HG03558 (cell line): ENCODE data around the gene ATG2A.

ENCODE experiments used
- ATAC-seq: cut with Tn5 transposase; IDR thresholded peaks from one replicate; pipeline ENCODE4 v1.9.1; 2021; ENCODE audit warnings: moderate number of reproducible peaks; ENCODE audit not compliant: unreplicated experiment; ENCODE audit errors: extremely low read depth

The ATG2A gene

DNA sequence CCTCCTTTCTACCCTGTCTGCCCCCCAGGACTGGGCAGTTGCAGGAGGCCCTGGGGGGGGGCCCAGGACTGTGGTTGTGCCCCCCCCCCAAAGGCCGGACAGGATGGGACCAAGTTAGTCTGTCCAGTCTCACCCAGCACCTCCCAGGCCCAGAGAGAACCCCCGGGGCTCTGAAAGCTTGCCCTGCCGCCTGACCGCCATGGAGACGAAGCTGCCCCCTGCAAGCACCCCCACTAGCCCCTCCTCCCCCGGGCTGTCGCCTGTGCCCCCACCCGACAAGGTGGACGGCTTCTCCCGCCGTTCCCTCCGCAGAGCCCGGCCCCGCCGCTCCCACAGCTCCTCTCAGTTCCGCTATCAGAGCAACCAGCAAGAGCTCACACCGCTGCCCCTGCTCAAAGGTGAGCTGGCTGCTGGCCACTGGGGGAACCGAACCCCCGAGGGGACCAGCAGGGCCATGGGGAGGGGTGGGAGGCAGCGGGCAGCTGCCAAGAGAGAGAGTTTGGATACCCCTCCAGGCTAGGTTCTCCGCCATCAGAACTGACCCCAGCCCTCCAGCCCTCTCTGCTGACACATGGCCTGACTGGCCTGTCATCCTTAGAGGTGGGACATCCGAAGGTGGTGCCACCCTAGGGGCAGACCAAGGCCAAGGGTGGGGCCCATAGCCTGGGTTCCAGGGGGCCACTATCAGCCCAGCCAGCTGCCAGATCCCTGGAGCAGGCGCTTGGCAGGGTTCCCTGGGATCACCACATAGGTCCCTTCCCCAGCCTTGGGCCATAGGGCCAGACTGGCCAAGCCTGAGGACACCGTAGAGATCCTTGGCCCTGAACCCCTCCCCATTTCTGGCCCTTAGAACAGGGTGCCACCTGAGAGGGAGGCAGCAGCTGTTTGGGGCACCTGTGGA lies 8.8 kb upstream of the ATG2A start:
- no peak for ATAC-seq

GRCh38 chr11:64924910-64925284 lies 7.9 kb upstream of the ATG2A start:
- no peak for ATAC-seq

- peak; percentile 58 for ATAC-seq
Observed at GRCh38 chr11:64923944-64924909, 7.2 kb upstream of the ATG2A start, which contains the start of gene PPP2R5B. Gene PPP2R5B (plus strand): TSS chr11:64924689. CDS start chr11:64925735, 1,046 bp downstream.

- ATAC-seq: no peak
Observed at GRCh38 chr11:64923151-64923661, 6.2 kb upstream of the ATG2A start.

- ATAC-seq: no peak
Observed at GRCh38 chr11:64921384-64921783, 4.4 kb upstream of the ATG2A start.

GRCh38 chr11:64920124-64920523 lies 3.1 kb upstream of the ATG2A start:
- no peak for ATAC-seq

- ATAC-seq: no peak
Observed at GRCh38 chr11:64919627-64920026, 2.6 kb upstream of the ATG2A start.

- no peak for ATAC-seq
Observed at GRCh38 chr11:64918017-64918416, 1.0 kb upstream of the ATG2A start.

- ATAC-seq: no peak
Observed at GRCh38 chr11:64917663-64917995, 620 bp upstream of the ATG2A start.

DNA sequence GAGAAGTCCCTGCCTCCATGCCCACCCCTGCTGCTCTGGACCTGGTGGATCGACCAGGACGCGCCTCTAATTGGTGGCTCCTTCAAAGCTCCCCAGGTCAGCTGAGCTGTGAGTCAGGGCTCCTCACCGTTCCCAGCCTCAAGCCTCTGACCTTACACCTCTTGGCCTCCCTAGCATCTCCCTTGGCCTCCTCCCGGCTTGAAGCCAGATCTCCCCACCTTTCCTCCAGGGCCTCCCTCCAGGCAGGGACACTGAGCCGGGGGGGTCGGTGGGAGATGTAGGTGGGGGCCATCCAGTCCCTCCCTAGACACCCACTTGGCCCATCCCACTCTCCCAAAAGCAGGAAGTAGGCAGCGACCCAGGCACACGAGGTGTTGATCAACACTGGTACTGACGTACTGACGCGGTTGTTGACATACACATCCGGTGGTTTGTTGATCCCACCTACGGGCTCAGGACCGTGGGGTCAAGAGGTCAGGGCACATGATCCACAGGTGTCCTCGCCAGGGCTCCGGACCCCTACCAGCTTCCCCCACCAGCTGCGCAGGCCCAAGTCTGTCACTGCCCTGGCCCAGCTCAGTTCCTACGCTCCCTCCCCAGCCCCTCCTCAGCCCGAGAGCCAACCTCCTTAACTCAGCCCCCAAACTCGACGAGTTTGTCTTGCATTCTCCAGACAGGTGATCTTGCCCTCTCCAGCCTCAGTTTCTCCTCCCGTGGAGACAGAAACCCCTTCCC lies 802 bp downstream of the ATG2A start:
- ATAC-seq: no peak

DNA sequence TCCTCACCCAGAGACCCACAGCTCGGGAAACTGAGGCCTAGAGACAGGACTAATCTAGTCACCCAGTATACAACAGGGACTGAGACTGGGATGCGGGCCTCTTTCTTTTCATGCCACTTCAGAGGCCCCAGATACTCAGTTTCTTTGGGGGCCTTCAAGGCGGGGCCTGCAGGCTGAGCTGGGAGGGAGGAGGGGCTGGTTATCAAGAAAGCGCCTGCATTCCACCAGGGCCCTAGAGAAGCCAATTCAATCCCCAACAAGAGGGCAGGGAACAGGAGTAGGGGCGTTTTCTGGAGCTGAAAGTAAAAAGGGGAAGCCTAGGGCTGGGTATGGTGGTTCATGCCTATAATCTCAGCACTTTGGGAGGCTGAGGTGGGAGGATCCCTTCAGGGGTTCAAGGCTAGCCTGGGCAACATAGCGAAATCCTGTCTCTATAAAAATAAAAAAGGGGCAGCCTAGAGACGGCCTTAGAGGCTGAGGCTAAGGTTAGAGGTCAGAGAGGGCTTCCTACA lies 1.6 kb downstream of the ATG2A start:
- ATAC-seq: no peak

DNA sequence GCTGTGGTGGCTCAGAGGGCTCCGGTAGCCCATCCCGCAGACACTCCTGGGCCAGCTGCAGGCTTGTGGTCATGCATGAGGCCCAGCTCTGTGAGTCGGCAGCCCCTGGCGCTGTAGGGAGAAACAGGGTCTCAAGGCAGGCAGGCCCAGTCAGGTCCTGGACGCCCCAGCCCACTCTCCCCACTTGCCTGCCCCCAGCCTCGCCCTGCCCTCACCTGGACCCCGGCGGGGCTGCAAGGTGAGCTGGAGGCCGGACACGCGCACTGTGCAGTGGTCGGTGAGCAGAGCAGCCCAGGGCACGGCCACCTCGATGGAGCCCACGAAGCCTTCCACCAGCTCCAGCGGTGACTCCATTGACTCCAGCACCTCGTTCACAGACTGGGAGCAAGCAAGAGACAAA lies 2.9 kb downstream of the ATG2A start:
- ATAC-seq: no peak

DNA sequence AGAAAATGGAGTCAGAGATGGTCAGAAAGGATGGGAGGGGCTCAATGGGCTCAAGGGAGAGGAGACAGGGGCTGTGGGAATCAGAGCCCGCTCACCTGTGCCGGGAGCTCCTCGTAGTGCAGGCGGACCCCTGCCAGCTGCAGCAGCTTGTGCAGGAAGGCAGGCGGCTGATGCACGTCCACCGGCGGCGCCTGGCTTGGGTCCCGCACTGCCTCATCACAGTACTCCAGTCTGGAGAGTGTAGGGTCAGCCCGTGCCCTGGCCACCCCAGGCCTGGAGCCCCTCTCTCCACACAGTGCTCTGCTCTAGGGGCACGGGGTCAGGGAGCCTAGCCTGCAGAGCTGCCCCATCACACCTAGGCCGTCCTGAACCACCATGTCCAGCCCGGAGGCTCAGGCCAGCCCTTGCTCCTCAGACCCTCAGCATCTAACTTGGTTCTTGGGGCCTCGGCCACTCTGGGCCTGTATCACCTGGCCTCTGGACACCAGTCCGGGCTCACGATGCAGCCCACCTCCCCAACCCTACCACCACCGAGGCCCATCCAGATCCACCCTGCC lies 3.8 kb downstream of the ATG2A start:
- no peak for ATAC-seq

- no peak for ATAC-seq
Observed at GRCh38 chr11:64911689-64912088, 5.3 kb downstream of the ATG2A start.

GRCh38 chr11:64911142-64911541 lies 5.9 kb downstream of the ATG2A start:
- no peak for ATAC-seq

- ATAC-seq: no peak
Observed at GRCh38 chr11:64910451-64911093, 6.4 kb downstream of the ATG2A start.

- ATAC-seq: no peak
Observed at GRCh38 chr11:64909653-64910343, 7.2 kb downstream of the ATG2A start.

DNA sequence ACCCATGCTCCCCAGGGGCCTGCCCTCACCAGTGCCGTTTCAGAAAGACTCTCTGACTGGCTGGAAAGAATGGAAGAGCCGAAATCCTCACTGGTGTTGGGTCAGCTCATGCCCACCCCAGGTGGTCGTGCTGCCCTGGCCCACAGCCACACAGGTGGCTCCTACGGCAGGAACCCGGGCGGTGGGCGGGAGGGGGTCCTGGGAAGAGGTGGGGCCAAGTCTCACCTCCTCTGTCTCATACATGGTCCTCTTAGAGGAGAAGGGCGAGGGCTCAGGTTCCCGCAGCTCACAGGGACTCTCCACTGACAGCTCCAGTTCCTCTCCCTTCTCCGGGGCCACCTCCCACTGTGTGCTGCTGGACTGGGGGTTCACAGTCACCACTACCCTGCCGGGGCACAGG lies 8.2 kb downstream of the ATG2A start:
- no peak for ATAC-seq

DNA sequence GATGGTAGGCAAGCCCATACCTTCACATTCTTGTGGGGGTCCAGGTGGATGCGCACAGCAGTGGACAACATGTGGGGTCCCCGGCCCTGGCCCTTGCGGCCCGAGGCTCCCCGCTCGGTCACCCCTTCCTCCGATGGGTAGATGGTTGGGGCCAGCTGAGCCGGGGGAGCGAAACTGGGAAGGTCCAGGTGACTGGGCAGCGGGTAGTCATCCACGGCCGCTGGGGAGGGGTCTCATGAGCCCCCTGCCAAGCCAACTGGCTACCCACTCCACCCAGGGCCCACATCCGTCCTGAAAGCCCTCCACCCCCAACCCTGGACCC lies 10.7 kb downstream of the ATG2A start:
- ATAC-seq: no peak
